H1 (cell line): ENCODE data around the gene SCAMP3. TPM values are rescaled to one million over a fixed set of nuclear protein-coding genes. Genes with fewer than 3 reads are reported as not detected.

ENCODE experiments used
- CTCF ChIA-PET: fragments of 300-600 bp; sonication (Branson Sonifier 250); formaldehyde crosslinking; loops from one replicate; lab custom pipeline; 2021; ENCODE audit not compliant: partially characterized antibody; lab: Charles Lee
- POLR2A ChIA-PET: fragments of 300-600 bp; sonication (Branson Sonifier 250); formaldehyde crosslinking; loops from one replicate; lab custom pipeline; 2021; ENCODE audit warnings: inconsistent platforms; ENCODE audit not compliant: partially characterized antibody; lab: Charles Lee
- DNase-seq, 2 experiments: peaks; one replicate each; pipeline versions ENCODE4 v3.0.0 to v3.0.0-alpha.2; 2010 to 2022; ENCODE audit warnings: low spot score in 2 of 2, low read depth in 1 of 2, mixed read lengths in 1 of 2
- FAIRE-seq: peaks from 2 replicates; lab custom pipeline; 2011; peaks lifted over from hg19 to GRCh38; lab: Jason Lieb, UNC
- H2AFZ ChIP-seq: 2 replicates; pipeline ENCODE4 v1.8.1; 2012; ENCODE audit warnings: low read length, inconsistent platforms
- H2AK5ac ChIP-seq: 2 replicates; pipeline ENCODE4 v1.6.1; 2013; ENCODE audit warnings: low read depth, low read length
- H2BK120ac ChIP-seq: replicated peaks from 2 replicates; pipeline ENCODE3; 2013; ENCODE audit warnings: low read depth, low read length, inconsistent platforms
- H2BK12ac ChIP-seq: 2 replicates; pipeline ENCODE4 v1.6.1; 2013; ENCODE audit warnings: low read depth, low read length
- H2BK15ac ChIP-seq: 2 replicates; pipeline ENCODE4 v1.6.1; 2013; ENCODE audit warnings: low read length
- H2BK20ac ChIP-seq: 2 replicates; pipeline ENCODE4 v1.6.1; 2013; ENCODE audit warnings: low read length
- H2BK5ac ChIP-seq: 2 replicates; pipeline ENCODE4 v1.6.1; 2013; ENCODE audit warnings: low read depth, low read length
- H3K14ac ChIP-seq: 2 replicates; pipeline ENCODE4 v1.6.1; 2013; ENCODE audit warnings: inconsistent platforms; ENCODE audit not compliant: insufficient read length
- H3K18ac ChIP-seq: 2 replicates; pipeline ENCODE4 v1.6.1; 2013; ENCODE audit warnings: low read length; ENCODE audit errors: extremely low read depth
- H3K23ac ChIP-seq: 2 replicates; pipeline ENCODE4 v1.6.1; 2013; ENCODE audit warnings: inconsistent platforms; ENCODE audit not compliant: insufficient read length
- H3K23me2 ChIP-seq: 2 replicates; pipeline ENCODE4 v1.6.1; 2013; ENCODE audit warnings: low read depth, low read length
- H3K27ac ChIP-seq: 2 replicates; pipeline ENCODE4 v1.6.1; 2011; ENCODE audit warnings: low read depth, low read length, inconsistent platforms
- H3K27me3 ChIP-seq, 4 experiments: replicated peaks in 1 of 4; 1 replicate in 1 of 4; 2 replicates in 3 of 4; pipeline versions ENCODE4 v1.6.1 to v1.8.1; 2011 to 2013; ENCODE audit warnings: low read length in 3 of 4, mild to moderate bottlenecking in 3 of 4, inconsistent platforms in 2 of 4, mixed read lengths in 2 of 4, moderate library complexity in 1 of 4; ENCODE audit not compliant: control insufficient read depth in 3 of 4, insufficient read depth in 3 of 4; ENCODE audit errors: extremely low read depth in 1 of 4
- H3K36me3 ChIP-seq, 4 experiments: 2 replicates each; pipeline versions ENCODE4 v1.6.1 to v1.8.1; 2011 to 2013; ENCODE audit warnings: mild to moderate bottlenecking in 4 of 4, low read length in 3 of 4, moderate library complexity in 2 of 4, control low read depth in 1 of 4, inconsistent platforms in 1 of 4; ENCODE audit not compliant: insufficient read depth in 4 of 4, control insufficient read depth in 2 of 4
- H3K4ac ChIP-seq: replicated peaks from 2 replicates; pipeline ENCODE3; 2013; ENCODE audit warnings: low read length, low read depth, mixed read lengths, inconsistent platforms; ENCODE audit not compliant: insufficient read length
- H3K4me1 ChIP-seq, 4 experiments: replicated peaks in 1 of 4; 1 replicate in 1 of 4; 2 replicates in 3 of 4; pipeline versions ENCODE4 v1.6.1 to v1.8.1; 2011 to 2013; ENCODE audit warnings: low read length in 3 of 4, inconsistent platforms in 2 of 4, mixed read lengths in 1 of 4; ENCODE audit not compliant: insufficient read depth in 4 of 4, control insufficient read depth in 3 of 4
- H3K4me2 ChIP-seq, 2 experiments: 2 replicates each; pipeline versions ENCODE4 v1.6.1 to v1.8.1; 2011 to 2013; ENCODE audit warnings: low read depth in 2 of 2, low read length in 2 of 2, control low read depth in 1 of 2, inconsistent platforms in 1 of 2, mild to moderate bottlenecking in 1 of 2; ENCODE audit not compliant: insufficient read depth in 1 of 2
- H3K4me3 ChIP-seq, 4 experiments: fragments of 200-600, 300-600 bp in 1 of 4; sonication (generic), shearing (Covaris generic), sonication (Bioruptor Twin) in 1 of 4; 2 replicates each; pipeline versions ENCODE4 v1.5.1 to v1.8.1; 2011 to 2016; ENCODE audit warnings: low read length in 4 of 4, low read depth in 3 of 4, control low read depth in 2 of 4, inconsistent platforms in 2 of 4, mild to moderate bottlenecking in 2 of 4, mixed read lengths in 1 of 4, moderate library complexity in 1 of 4; ENCODE audit not compliant: insufficient read depth in 2 of 4; ENCODE audit errors: extremely low read depth in 1 of 4
- H3K56ac ChIP-seq: replicated peaks from 2 replicates; pipeline ENCODE3; 2013; ENCODE audit warnings: low read depth, mild to moderate bottlenecking, mixed read lengths, low read length, inconsistent platforms; ENCODE audit not compliant: insufficient read length
- H3K79me1 ChIP-seq: 2 replicates; pipeline ENCODE4 v1.6.1; 2013; ENCODE audit warnings: low read depth, low read length, control low read depth
- H3K79me2 ChIP-seq, 2 experiments: 2 replicates each; pipeline versions ENCODE4 v1.6.1 to v1.8.1; 2012 to 2013; ENCODE audit warnings: low read length in 2 of 2, mild to moderate bottlenecking in 2 of 2, inconsistent platforms in 1 of 2; ENCODE audit not compliant: insufficient read depth in 2 of 2, control insufficient read depth in 1 of 2
- H3K9ac ChIP-seq, 4 experiments: replicated peaks in 1 of 4; 1 replicate in 1 of 4; 2 replicates in 3 of 4; pipeline versions ENCODE4 v1.6.1 to v1.8.1; 2011 to 2013; ENCODE audit warnings: low read depth in 3 of 4, low read length in 3 of 4, control low read depth in 2 of 4, mild to moderate bottlenecking in 2 of 4, moderate library complexity in 2 of 4, inconsistent platforms in 1 of 4; ENCODE audit errors: extremely low read depth in 1 of 4
- H3K9me3 ChIP-seq, 2 experiments: 2 replicates each; pipeline versions ENCODE4 v1.6.1 to v1.8.1; 2012 to 2013; ENCODE audit warnings: mild to moderate bottlenecking in 2 of 2, moderate library complexity in 2 of 2, control low read depth in 1 of 2, inconsistent platforms in 1 of 2, low read depth in 1 of 2, low read length in 1 of 2, mixed read lengths in 1 of 2; ENCODE audit not compliant: insufficient read depth in 2 of 2
- H4K20me1 ChIP-seq, 2 experiments: replicated peaks in 1 of 2; 2 replicates each; pipeline versions ENCODE3 to v1.8.1; 2011 to 2013; ENCODE audit warnings: inconsistent platforms in 2 of 2, low read length in 2 of 2, mild to moderate bottlenecking in 1 of 2; ENCODE audit not compliant: insufficient read depth in 2 of 2, control insufficient read depth in 1 of 2
- H4K5ac ChIP-seq: 2 replicates; pipeline ENCODE4 v1.6.1; 2013; ENCODE audit warnings: low read length, low read depth, mixed read lengths, inconsistent platforms; ENCODE audit not compliant: insufficient read length
- H4K8ac ChIP-seq: 2 replicates; pipeline ENCODE4 v1.8.0; 2013; ENCODE audit warnings: mild to moderate bottlenecking, moderate library complexity, low read length, inconsistent platforms; ENCODE audit not compliant: insufficient read depth; ENCODE audit errors: extremely low read depth
- H4K91ac ChIP-seq: replicated peaks from 2 replicates; pipeline ENCODE3; 2013; ENCODE audit warnings: low read length, mixed read lengths, inconsistent platforms; ENCODE audit not compliant: insufficient read length
- EZH2 ChIP-seq: fragments of 200-600 bp; sonication (generic); IDR thresholded peaks from 2 replicates; pipeline ENCODE4 v1.7.1; 2012; ENCODE audit warnings: low read depth, mild to moderate bottlenecking, moderate library complexity, low read length, inconsistent platforms; ENCODE audit not compliant: severe bottlenecking
- KDM5A ChIP-seq: fragments of 200-600 bp; IDR thresholded peaks from 2 replicates; pipeline ENCODE4 v1.7.1; 2012; ENCODE audit warnings: mild to moderate bottlenecking, low read length, inconsistent platforms, mixed read lengths
- MAX ChIP-seq: IDR thresholded peaks from 2 replicates; pipeline ENCODE4 v1.6.1; 2012; ENCODE audit warnings: inconsistent platforms
- RAD21 ChIP-seq, 2 experiments: IDR thresholded peaks in 1 of 2; conservative IDR thresholded peaks in 1 of 2; 2 replicates each; pipeline ENCODE4 v1.6.1; 2011; ENCODE audit warnings: low read depth in 2 of 2, low read length in 2 of 2, improper control_type of control experiment in 1 of 2, inconsistent platforms in 1 of 2, mild to moderate bottlenecking in 1 of 2, moderate library complexity in 1 of 2
- RNF2 ChIP-seq: fragments of 200-900, 300-1000 bp; sonication (generic); IDR thresholded peaks from 2 replicates; pipeline ENCODE4 v1.7.1; 2016; ENCODE audit warnings: borderline replicate concordance, low read depth, mild to moderate bottlenecking, antibody characterized with exemption, low read length; ENCODE audit not compliant: poor library complexity, severe bottlenecking; ENCODE audit errors: missing control alignments
- SAP30 ChIP-seq: fragments of 300-600 bp; sonication (generic); IDR thresholded peaks from 2 replicates; pipeline ENCODE4 v1.7.1; 2012; ENCODE audit warnings: low read length, moderate library complexity, mild to moderate bottlenecking, inconsistent platforms; ENCODE audit not compliant: insufficient read depth, insufficient replicate concordance
- SP2 ChIP-seq: IDR thresholded peaks from 2 replicates; pipeline ENCODE4 v1.6.1; 2012; ENCODE audit warnings: mild to moderate bottlenecking, low read length, inconsistent platforms
- SUZ12 ChIP-seq: fragments of 200-600 bp; sonication (generic); IDR thresholded peaks from 2 replicates; pipeline ENCODE4 v1.6.1; 2012; ENCODE audit warnings: mild to moderate bottlenecking, inconsistent platforms, low read length, moderate library complexity, mixed read lengths
- WGBS, 2 experiments: shearing (Covaris generic) in 1 of 2; methylation state at CpG; one replicate each; pipeline versions ENCODE4 v1.1.6 to v1.1.7; 2013 to 2015; ENCODE audit warnings: low lambda C conversion rate in 2 of 2, mixed read lengths in 2 of 2, inconsistent platforms in 1 of 2, low coverage in 1 of 2, missing lambda C conversion rate in 1 of 2; ENCODE audit not compliant: insufficient replicate concordance in 2 of 2, insufficient coverage in 1 of 2, insufficient read length in 1 of 2; ENCODE audit errors: extremely low coverage in 1 of 2, missing lambda C conversion rate in 1 of 2; 5-methylcytosine and 5-hydroxymethylcytosine counted together
- polyA plus RNA-seq, 7 experiments: library from polyadenylated mRNA; depleted of rRNA in 3 of 7; stranded (reverse) in 5 of 7; unstranded in 2 of 7; fragments of >200 nt in 5 of 7; fragments of 200-250 nt in 2 of 7; gene quantifications; 1 replicate in 5 of 7; 2 replicates in 1 of 7; 4 replicates in 1 of 7; pipeline versions ENCODE4 v1.2.1 to v1.2.3, GENCODE V29; 2011 to 2013; ENCODE audit warnings: missing spikeins in 2 of 7, mixed read lengths in 2 of 7
- total RNA-seq: library from RNA; stranded (reverse); fragmentation: NEBNext Ultra II Directional; extraction: Animal tissue kit (Norgen Biotek cat#: 25700); gene quantifications from 2 replicates; pipeline ENCODE4 v1.2.1, GENCODE V29; 2021

SCAMP3 gene
- total and polyA plus RNA-seq, 2 of the 8 experiments (the other 6 are each of a cell fraction or from before 2014, with no cell fraction given), result 48.9 to 143 TPM

- FAIRE-seq (no peak), DNase-seq (peak in 1 of 2 experiments; percentile 57)
- POLR2A ChIA-PET, result interaction anchor here (0.7 to 1.7 kb wide), 10 partner anchors 12 to 86 kb away, joined by 3 to 7 read pairs (median 4); partner anchors contain the start of genes CLK2, ENTREP3, FDPS and MTX1
- no peak overlapping the region for H3K56ac ChIP-seq
- H2AK5ac ChIP-seq, result peak overlapping the region; percentile 28; the same call in 1 of the 2 replicates
- H2BK15ac ChIP-seq, result peak overlapping the region; percentile 88; the same call in 1 of the 2 replicates
- H2BK20ac ChIP-seq, result 0 out of 2 replicates have a peak overlapping the region, but pooled peaks have one; percentile 32
- H3K4ac ChIP-seq, result no peak overlapping the region
- H3K27me3 ChIP-seq, result peaks cover 0 to 23% (median 14%) of the 10 kb centered on the region in 4 experiments; a peak in 5 of 7 replicates
- peak overlapping the region; percentile 52; the same call in 1 of the 2 replicates for H2BK5ac ChIP-seq
- no peak overlapping the region for H3K27ac ChIP-seq
- H3K4me2 ChIP-seq, result peak overlapping the region; percentile 88 to 95
- H2BK120ac ChIP-seq, result no peak overlapping the region
- WGBS, 2 experiments, result 40% methylated on average over 46 of the region's 46 CpGs; no CpG with 5 or more reads in 1 of the 2 experiments
- H2BK12ac ChIP-seq, result peak overlapping the region; percentile 93; the same call in 1 of the 2 replicates
- no peaks in the 10 kb centered on the region for H3K36me3 ChIP-seq
- H4K5ac ChIP-seq, result no peak overlapping the region
- CTCF ChIA-PET, result interaction anchor here (0.8 to 5.3 kb wide), 6 partner anchors 9 to 43 kb away, joined by 3 to 29 read pairs (median 4); partner anchors contain the start of gene FDPS
- H3K14ac ChIP-seq, result no peak overlapping the region
- peak overlapping the region; percentile 91 for H2AFZ ChIP-seq
- peak overlapping the region; percentile 34 for H4K91ac ChIP-seq
- H3K4me3 ChIP-seq, result peak overlapping the region; percentile 52 to 89 (median 84)
- H3K18ac ChIP-seq, result peak overlapping the region; percentile 71
- H3K23me2 ChIP-seq, result peaks cover 5% of the 10 kb centered on the region; the same call in 1 of the 2 replicates
- H4K20me1 ChIP-seq, result no peaks in the 10 kb centered on the region
- H3K4me1 ChIP-seq, result peaks cover 3 to 23% (median 10%) of the 10 kb centered on the region in 4 experiments; a peak in 6 of 7 replicates
- no peaks in the 10 kb centered on the region for H3K9me3 ChIP-seq
- no peak overlapping the region for H3K23ac ChIP-seq
- H3K9ac ChIP-seq, result peak overlapping the region in 3 of 4 experiments; percentile 1 to 26 (median 25); a peak in 3 of 7 replicates
- H3K79me2 ChIP-seq, result no peaks in the 10 kb centered on the region
- peak overlapping the region; percentile 89 for H4K8ac ChIP-seq
- no peaks in the 10 kb centered on the region for H3K79me1 ChIP-seq
- no peak for TF ChIP-seq RAD21 (IDR thresholded peaks at IDR 0.05 in 1 of 2, conservative IDR thresholded peaks at IDR 0.05 in 1 of 2; ENCODE audit: low read depth in 2 of 2, low read length in 2 of 2)
- no peak for TF ChIP-seq KDM5A
- peak; percentile 57 for TF ChIP-seq EZH2
- peak; percentile 27; the same call in 1 of the 2 replicates for TF ChIP-seq SUZ12
- no peak for TF ChIP-seq SP2
- peak; percentile 14 for TF ChIP-seq RNF2
- TF ChIP-seq MAX, result no peak; the same call in none of the 2 replicates
- TF ChIP-seq SAP30, result peak; percentile 20
These were observed 32.5 kb upstream of the SCAMP3 start for GRCh38 chr1:155294520-155295182.
